Measurements from ENCODE around the gene ARHGEF35.
"Not testable (repeated sequence)": the region's sequence is repeated elsewhere in the genome, so short reads cannot be mapped to it uniquely, and the experiment has no call there.

ARHGEF35 gene

GRCh38 chr7:144195212-144195872 is at the start of gene ARHGEF35:
Gene ARHGEF35, minus strand, starts transcription at chr7:144195833. Its CDS starts 7,450 bp downstream, at chr7:144188383.
- not testable (repeated sequence) for DNase-seq (ENCODE audit: low read depth)

GRCh38 chr7:144245372-144245771 is 49.7 kb upstream of the ARHGEF35 start:
- DNase-seq (ENCODE audit: low read depth): not testable (repeated sequence)

- not testable (repeated sequence) for DNase-seq (ENCODE audit: low read depth)
Observed at GRCh38 chr7:144239365-144239764, 43.7 kb upstream of the ARHGEF35 start, which contains the start of gene OR2A42. Gene OR2A42, minus strand, starts transcription at chr7:144239605. Its CDS starts 6,762 bp downstream, at chr7:144232843.

GRCh38 chr7:144238530-144239082 is 43.0 kb upstream of the ARHGEF35 start:
- not testable (repeated sequence) for DNase-seq (ENCODE audit: low read depth)

- not testable (repeated sequence) for DNase-seq (ENCODE audit: low read depth)
Observed at GRCh38 chr7:144233039-144233438, 37.4 kb upstream of the ARHGEF35 start.

- not testable (repeated sequence) for DNase-seq (ENCODE audit: low read depth)
Observed at GRCh38 chr7:144231027-144231426, 35.4 kb upstream of the ARHGEF35 start.

GRCh38 chr7:144228810-144229209 is 33.2 kb upstream of the ARHGEF35 start:
- not testable (repeated sequence) for DNase-seq (ENCODE audit: low read depth)

- not testable (repeated sequence) for DNase-seq (ENCODE audit: low read depth)
Observed at GRCh38 chr7:144226866-144227265, 31.2 kb upstream of the ARHGEF35 start.

- not testable (repeated sequence) for DNase-seq (ENCODE audit: low read depth)
Observed at GRCh38 chr7:144223675-144224074, 28.0 kb upstream of the ARHGEF35 start.

GRCh38 chr7:144220531-144220930 is 24.9 kb upstream of the ARHGEF35 start:
- DNase-seq (ENCODE audit: low read depth): not testable (repeated sequence)

- not testable (repeated sequence) for DNase-seq (ENCODE audit: low read depth)
Observed at GRCh38 chr7:144219149-144219548, 23.5 kb upstream of the ARHGEF35 start.

- DNase-seq (ENCODE audit: low read depth): not testable (repeated sequence)
Observed at GRCh38 chr7:144218581-144218980, 22.9 kb upstream of the ARHGEF35 start.

- not testable (repeated sequence) for DNase-seq (ENCODE audit: low read depth)
Observed at GRCh38 chr7:144217200-144217599, 21.6 kb upstream of the ARHGEF35 start.

- not testable (repeated sequence) for DNase-seq (ENCODE audit: low read depth)
Observed at GRCh38 chr7:144205306-144205705, 9.7 kb upstream of the ARHGEF35 start.

GRCh38 chr7:144203086-144203485 is 7.5 kb upstream of the ARHGEF35 start:
- not testable (repeated sequence) for DNase-seq (ENCODE audit: low read depth)

- DNase-seq (ENCODE audit: low read depth): not testable (repeated sequence)
Observed at GRCh38 chr7:144201978-144202377, 6.3 kb upstream of the ARHGEF35 start.

GRCh38 chr7:144198934-144199333 is 3.3 kb upstream of the ARHGEF35 start:
- DNase-seq (ENCODE audit: low read depth): not testable (repeated sequence)

GRCh38 chr7:144194453-144194852 is 1.2 kb downstream of the ARHGEF35 start:
- not testable (repeated sequence) for DNase-seq (ENCODE audit: low read depth)

GRCh38 chr7:144193782-144194181 is 1.9 kb downstream of the ARHGEF35 start:
- DNase-seq (ENCODE audit: low read depth): not testable (repeated sequence)

- DNase-seq (ENCODE audit: low read depth): not testable (repeated sequence)
Observed at GRCh38 chr7:144188578-144189171, 7.0 kb downstream of the ARHGEF35 start.

GRCh38 chr7:144187848-144188247 is 7.8 kb downstream of the ARHGEF35 start:
- DNase-seq (ENCODE audit: low read depth): not testable (repeated sequence)

- DNase-seq (ENCODE audit: low read depth): not testable (repeated sequence)
Observed at GRCh38 chr7:144183166-144183565, 12.5 kb downstream of the ARHGEF35 start, which contains the start of gene CTAGE4. Gene CTAGE4, plus strand, starts transcription at chr7:144183466. Its CDS starts 38 bp downstream, at chr7:144183504.

GRCh38 chr7:144179165-144179479 is 16.5 kb downstream of the ARHGEF35 start:
- DNase-seq (ENCODE audit: low read depth): not testable (repeated sequence)

Measured in CMK (cell line).